Muscle of leg (tissue), 9 donors: ENCODE results near the gene AKNAD1. TPM values are rescaled to one million over a fixed set of nuclear protein-coding genes. Genes with fewer than 3 reads are reported as not detected.

Experiments
- polyA plus RNA-seq, 8 donors: library from polyadenylated mRNA; unstranded; fragments of 120-200 nt; gene quantifications; one replicate each; pipeline versions ENCODE4 v1.2.1 to v1.2.3, GENCODE V29; 2013; ENCODE audit warnings: inconsistent platforms in 1 of 8, low replicate concordance in 1 of 8; ENCODE audit not compliant: insufficient read length in 8 of 8, insufficient read depth in 1 of 8
- total RNA-seq: library from RNA; stranded (reverse); fragments of 120-200 nt; gene quantifications from one replicate; pipeline ENCODE4 v1.2.4, GENCODE V29; 2013

The AKNAD1 gene
- total and polyA plus RNA-seq, 9 donors: 1.0 to 2.5 (median 2.0) TPM

Other genes starting within 250 kb of the AKNAD1 start
- gene HENMT1, start 196.0 kb downstream of the AKNAD1 start, total RNA-seq: 20.3 TPM
- 10 to 100 TPM; 17.5 to 24.2 (median 19.9) TPM for gene HENMT1, start 196.0 kb downstream of the AKNAD1 start, polyA plus RNA-seq
- 13.7 TPM for gene PRPF38B, start 164.8 kb downstream of the AKNAD1 start, total RNA-seq
- gene PRPF38B, start 164.8 kb downstream of the AKNAD1 start, polyA plus RNA-seq: 10 to 100 TPM; 40.1 to 55.8 (median 44.1) TPM
- gene FNDC7, start 144.2 kb downstream of the AKNAD1 start, total RNA-seq: not detected
- gene FNDC7, start 144.2 kb downstream of the AKNAD1 start, polyA plus RNA-seq: under 1 TPM in 1 of 8 donors, not detected in 7; 0.11 TPM
- 28.8 TPM for gene STXBP3, start 110.4 kb downstream of the AKNAD1 start, total RNA-seq
- gene STXBP3, start 110.4 kb downstream of the AKNAD1 start, polyA plus RNA-seq: 10 to 100 TPM; 23.7 to 32.9 (median 27.4) TPM
- 57.4 TPM for gene GPSM2, start 19.9 kb upstream of the AKNAD1 start, total RNA-seq
- 10 to 100 TPM; 27.9 to 55.8 (median 41.4) TPM for gene GPSM2, start 19.9 kb upstream of the AKNAD1 start, polyA plus RNA-seq
- gene CLCC1, start 106.4 kb upstream of the AKNAD1 start, total RNA-seq: 32.2 TPM
- 10 to 100 TPM; 30.9 to 43.1 (median 36.0) TPM for gene CLCC1, start 106.4 kb upstream of the AKNAD1 start, polyA plus RNA-seq
- 10.8 TPM for gene WDR47, start 185.0 kb upstream of the AKNAD1 start, total RNA-seq
- gene WDR47, start 185.0 kb upstream of the AKNAD1 start, polyA plus RNA-seq: 10 to 100 TPM in 4 of 8 donors, 1 to 10 TPM in 4; 8.4 to 12.2 (median 10.2) TPM
- 17.7 TPM for gene TAF13, start 218.9 kb upstream of the AKNAD1 start, total RNA-seq
- gene TAF13, start 218.9 kb upstream of the AKNAD1 start, polyA plus RNA-seq: 10 to 100 TPM; 38.1 to 54.4 (median 45.7) TPM
- gene TMEM167B, start 233.7 kb upstream of the AKNAD1 start, total RNA-seq: 40.5 TPM
- 10 to 100 TPM; 25.6 to 46.8 (median 37.4) TPM for gene TMEM167B, start 233.7 kb upstream of the AKNAD1 start, polyA plus RNA-seq